Keratinocyte (primary cell): ENCODE data around the gene GALNT7. TPM values are rescaled to one million over a fixed set of nuclear protein-coding genes. Genes with fewer than 3 reads are reported as not detected.

Experiments
- DNase-seq: peaks from one replicate; pipeline ENCODE4 v3.0.0-alpha.2; 2011; ENCODE audit warnings: low read depth, missing footprints, low spot score
- FAIRE-seq: peaks from 2 replicates; lab custom pipeline; 2011; peaks lifted over from hg19 to GRCh38; lab: Jason Lieb, UNC
- H2AFZ ChIP-seq: 2 replicates; pipeline ENCODE4 v1.6.0; 2012; ENCODE audit warnings: low read length, control low read depth, inconsistent platforms; ENCODE audit not compliant: control insufficient read depth
- H3K27ac ChIP-seq: 2 replicates; pipeline ENCODE4 v1.5.1; 2011; ENCODE audit warnings: low read length; ENCODE audit not compliant: control insufficient read depth, insufficient read depth
- H3K27me3 ChIP-seq: 3 replicates; pipeline ENCODE4 v1.6.0; 2011; ENCODE audit warnings: low read length; ENCODE audit not compliant: control insufficient read depth, insufficient read depth; ENCODE audit errors: extremely low read depth
- H3K36me3 ChIP-seq, 2 experiments: 2 replicates in 1 of 2; 3 replicates in 1 of 2; pipeline ENCODE4 v1.5.1; 2011; ENCODE audit warnings: low read length in 2 of 2, mild to moderate bottlenecking in 1 of 2; ENCODE audit not compliant: control insufficient read depth in 2 of 2, insufficient read depth in 2 of 2; ENCODE audit errors: extremely low read depth in 1 of 2
- H3K4me1 ChIP-seq: 3 replicates; pipeline ENCODE4 v1.5.1; 2011; ENCODE audit warnings: low read length; ENCODE audit not compliant: control insufficient read depth, insufficient read depth; ENCODE audit errors: extremely low read depth
- H3K4me2 ChIP-seq: 3 replicates; pipeline ENCODE4 v1.6.0; 2011; ENCODE audit warnings: low read depth, low read length; ENCODE audit not compliant: control insufficient read depth, insufficient read depth; ENCODE audit errors: extremely low read depth
- H3K4me3 ChIP-seq, 3 experiments: fragments of 200-600 bp in 1 of 3; sonication (generic) in 1 of 3; 2 replicates in 2 of 3; 3 replicates in 1 of 3; pipeline ENCODE4 v1.5.1; 2011 to 2016; ENCODE audit warnings: low read length in 3 of 3, mild to moderate bottlenecking in 3 of 3, control low read depth in 2 of 3, inconsistent platforms in 1 of 3, low read depth in 1 of 3, mixed read lengths in 1 of 3, mixed run types in 1 of 3, moderate library complexity in 1 of 3; ENCODE audit not compliant: control insufficient read depth in 2 of 3, insufficient read depth in 2 of 3; ENCODE audit errors: extremely low read depth in 1 of 3
- H3K79me2 ChIP-seq: 2 replicates; pipeline ENCODE4 v1.6.0; 2012; ENCODE audit warnings: low read length; ENCODE audit not compliant: control insufficient read depth, insufficient read depth
- H3K9ac ChIP-seq: 3 replicates; pipeline ENCODE4 v1.6.0; 2011; ENCODE audit warnings: low read length; ENCODE audit not compliant: control insufficient read depth, insufficient read depth; ENCODE audit errors: extremely low read depth
- H3K9me1 ChIP-seq: 3 replicates; pipeline ENCODE4 v1.6.0; 2011; ENCODE audit warnings: low read length; ENCODE audit not compliant: control insufficient read depth, insufficient read depth; ENCODE audit errors: extremely low read depth
- H3K9me3 ChIP-seq: 2 replicates; pipeline ENCODE4 v1.5.1; 2012; ENCODE audit warnings: low read depth, low read length; ENCODE audit not compliant: control insufficient read depth
- H4K20me1 ChIP-seq: 3 replicates; pipeline ENCODE4 v1.6.0; 2011; ENCODE audit warnings: low read length; ENCODE audit not compliant: control insufficient read depth, insufficient read depth; ENCODE audit errors: extremely low read depth
- EZH2 ChIP-seq: IDR thresholded peaks from one replicate; pipeline ENCODE4 v1.6.1; 2012; ENCODE audit warnings: inconsistent platforms, mild to moderate bottlenecking, low read length, moderate library complexity
- dilution Hi-C: fragments of 300-500 bp; cut with MboI; formaldehyde crosslinking; loops from one replicate; pipeline ENCODE4 v1.7.0; 2020; ENCODE audit warnings: low sequenced_read_pairs; ENCODE audit not compliant: extremely low pct_ligation_motif_present
- polyA plus RNA-seq, 5 experiments: library from polyadenylated mRNA; depleted of rRNA in 3 of 5; stranded (reverse) in 3 of 5; stranded (forward) in 1 of 5; unstranded in 1 of 5; fragments of >200 nt; gene quantifications; 1 replicate in 1 of 5; 2 replicates in 3 of 5; 3 replicates in 1 of 5; pipeline versions ENCODE4 v1.2.1 to v1.2.3, GENCODE V29; 2011 to 2012; ENCODE audit warnings: missing spikeins in 2 of 5, low read depth in 1 of 5, low replicate concordance in 1 of 5
- TF ChIP-seq, protein P1 (sequence below), 3 experiments: IDR thresholded peaks in 1 of 3; conservative IDR thresholded peaks in 1 of 3; optimal IDR thresholded peaks in 1 of 3; 2 replicates in 2 of 3; 3 replicates in 1 of 3; pipeline versions ENCODE3 to v1.5.1; 2011; ENCODE audit warnings: low read length in 3 of 3, mild to moderate bottlenecking in 3 of 3, moderate library complexity in 2 of 3, control low read depth in 1 of 3, inconsistent platforms in 1 of 3; ENCODE audit not compliant: insufficient read depth in 2 of 3; ENCODE audit errors: extremely low read depth in 1 of 3

The GALNT7 gene
- polyA plus RNA-seq, 1 donor (not counting 4 experiments of a cell fraction or from before 2014, with no cell fraction given), result 28.8 TPM

GRCh38 chr4:173153445-173153844, 15.2 kb upstream of the GALNT7 start:
- Histone ChIP-seq H3K36me3 (no peaks in the 10 kb centered on the region), H3K9me1 (no peaks in the 10 kb centered on the region), H3K27me3 (no peaks in the 10 kb centered on the region), H3K9ac (no peak overlapping the region), H3K27ac (no peak overlapping the region), H2AFZ (no peak overlapping the region), H3K4me3 (no peak overlapping the region), H3K4me2 (no peak overlapping the region), H3K9me3 (no peaks in the 10 kb centered on the region), H4K20me1 (no peaks in the 10 kb centered on the region), H3K4me1 (no peaks in the 10 kb centered on the region), H3K79me2 (no peaks in the 10 kb centered on the region)
- no peak for TF ChIP-seq EZH2
- TF ChIP-seq, protein P1, sequence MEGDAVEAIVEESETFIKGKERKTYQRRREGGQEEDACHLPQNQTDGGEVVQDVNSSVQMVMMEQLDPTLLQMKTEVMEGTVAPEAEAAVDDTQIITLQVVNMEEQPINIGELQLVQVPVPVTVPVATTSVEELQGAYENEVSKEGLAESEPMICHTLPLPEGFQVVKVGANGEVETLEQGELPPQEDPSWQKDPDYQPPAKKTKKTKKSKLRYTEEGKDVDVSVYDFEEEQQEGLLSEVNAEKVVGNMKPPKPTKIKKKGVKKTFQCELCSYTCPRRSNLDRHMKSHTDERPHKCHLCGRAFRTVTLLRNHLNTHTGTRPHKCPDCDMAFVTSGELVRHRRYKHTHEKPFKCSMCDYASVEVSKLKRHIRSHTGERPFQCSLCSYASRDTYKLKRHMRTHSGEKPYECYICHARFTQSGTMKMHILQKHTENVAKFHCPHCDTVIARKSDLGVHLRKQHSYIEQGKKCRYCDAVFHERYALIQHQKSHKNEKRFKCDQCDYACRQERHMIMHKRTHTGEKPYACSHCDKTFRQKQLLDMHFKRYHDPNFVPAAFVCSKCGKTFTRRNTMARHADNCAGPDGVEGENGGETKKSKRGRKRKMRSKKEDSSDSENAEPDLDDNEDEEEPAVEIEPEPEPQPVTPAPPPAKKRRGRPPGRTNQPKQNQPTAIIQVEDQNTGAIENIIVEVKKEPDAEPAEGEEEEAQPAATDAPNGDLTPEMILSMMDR (optimal IDR thresholded peaks at IDR 0.05 in 1 of 3, IDR thresholded peaks at IDR 0.05 in 1 of 3, conservative IDR thresholded peaks at IDR 0.05 in 1 of 3; ENCODE audit: extremely low read depth in 1 of 3, insufficient read depth in 2 of 3, low read length in 3 of 3), result no peak
- FAIRE-seq (no peak), DNase-seq (no peak)
- dilution Hi-C loops, result no loop called here

DNA sequence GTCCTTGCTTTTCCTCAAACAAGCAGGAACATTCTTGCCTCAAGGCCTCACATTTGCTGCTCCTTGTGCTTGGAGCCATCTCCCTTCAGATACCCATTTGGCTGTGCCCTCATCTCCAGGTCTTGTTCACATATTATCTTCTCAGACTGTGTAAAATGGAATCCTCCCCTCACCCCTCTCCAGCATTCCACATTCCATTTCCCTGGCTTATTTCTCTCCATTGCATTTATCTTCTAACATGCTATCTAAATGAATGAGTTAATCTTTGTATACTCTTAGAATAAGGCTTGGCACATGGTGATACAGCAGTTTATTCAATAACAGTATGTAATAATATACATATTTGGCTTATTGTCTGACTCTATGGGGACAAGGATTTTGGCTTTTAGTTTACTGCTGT, 8.8 kb upstream of the GALNT7 start:
- no peaks in the 10 kb centered on the region for H4K20me1 ChIP-seq
- no peak for FAIRE-seq
- no peaks in the 10 kb centered on the region for H3K79me2 ChIP-seq

More for the DNA sequence above, 8.8 kb upstream of the GALNT7 start:
- no peak overlapping the region for H3K4me3 ChIP-seq
- H3K9me3 ChIP-seq, result no peaks in the 10 kb centered on the region
- H3K4me1 ChIP-seq, result no peaks in the 10 kb centered on the region
- H3K27ac ChIP-seq, result no peak overlapping the region
- H3K9me1 ChIP-seq, result no peaks in the 10 kb centered on the region
- H2AFZ ChIP-seq, result no peak overlapping the region
- peaks cover 0 to 4% of the 10 kb centered on the region in 2 experiments for H3K36me3 ChIP-seq
- no peak for DNase-seq
- H3K9ac ChIP-seq, result no peak overlapping the region
- dilution Hi-C loops, result no loop called here
- TF ChIP-seq EZH2, result no peak
- TF ChIP-seq, protein P1 (optimal IDR thresholded peaks at IDR 0.05 in 1 of 3, IDR thresholded peaks at IDR 0.05 in 1 of 3, conservative IDR thresholded peaks at IDR 0.05 in 1 of 3; ENCODE audit: extremely low read depth in 1 of 3, insufficient read depth in 2 of 3, low read length in 3 of 3), result no peak
- no peak overlapping the region for H3K4me2 ChIP-seq
- no peaks in the 10 kb centered on the region for H3K27me3 ChIP-seq
